Measurements from ENCODE around the gene MAP3K20. TPM values are rescaled to one million over a fixed set of nuclear protein-coding genes. Genes with fewer than 3 reads are reported as not detected.

Gene MAP3K20
- total and polyA plus RNA-seq, 7 experiments from 2014 or later, result 0.18 to 17.0 (median 1.5) TPM; not detected in 1

- ChIA-PET POLR2A (no interaction called here), CTCF (no interaction called here)
- no peaks in the 10 kb centered on the region for H3K4me1 ChIP-seq (ENCODE audit: control insufficient read depth in 2 of 2, insufficient read depth in 2 of 2, low read length in 2 of 2)
- no peaks in the 10 kb centered on the region for H3K36me3 Mint-ChIP-seq
- no peak overlapping the region for H3K4me3 Mint-ChIP-seq
- intact Hi-C loops (cut with micrococcal nuclease), result no loop called here
- DNase-seq (no peak), ATAC-seq (no peak)
- H3K27me3 Mint-ChIP-seq, result peaks cover 0 to 3% (median 0%) of the 10 kb centered on the region in 5 donors
- no peaks in the 10 kb centered on the region for H3K9me3 Mint-ChIP-seq
- H3K27ac Mint-ChIP-seq, result no peak overlapping the region
- no peaks in the 10 kb centered on the region for H3K36me3 ChIP-seq (ENCODE audit: control insufficient read depth in 2 of 3, insufficient read depth in 3 of 3, low read length in 3 of 3)
- peaks cover 0 to 3% (median 0%) of the 10 kb centered on the region in 7 donors for H3K4me1 Mint-ChIP-seq
- no peaks in the 10 kb centered on the region for H3K9me3 ChIP-seq (ENCODE audit: control insufficient read depth in 2 of 3, low read length in 3 of 3)
- no peaks in the 10 kb centered on the region for H3K27me3 ChIP-seq (ENCODE audit: control insufficient read depth in 2 of 2, insufficient read depth in 2 of 2, low read length in 2 of 2)
- no peak overlapping the region for H3K4me3 ChIP-seq (ENCODE audit: low read length)
- no peak overlapping the region for H3K27ac ChIP-seq (ENCODE audit: low read depth, low read length)
Measured at GRCh38 chr2:173040729-173041128, 34.9 kb upstream of the MAP3K20 start.

DNA sequence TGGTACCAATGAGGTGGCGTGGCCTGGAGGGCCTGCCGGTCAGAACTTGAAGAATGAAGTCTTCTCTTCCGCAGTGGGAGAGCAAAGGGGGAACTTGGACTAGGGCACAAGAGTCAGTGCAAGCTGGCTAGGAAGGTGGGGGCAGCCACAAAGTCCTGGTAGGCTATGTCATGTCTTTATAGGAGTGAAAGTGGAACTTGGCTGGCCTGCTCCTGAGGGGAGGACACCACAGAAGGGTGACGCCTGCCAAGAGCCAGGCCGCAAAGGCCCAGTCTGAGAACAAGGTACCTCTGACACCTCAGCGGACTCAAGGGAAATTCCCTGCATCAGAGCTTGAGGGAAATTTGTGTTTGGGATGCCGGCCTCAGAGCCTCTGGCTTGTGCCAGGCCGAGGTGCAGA lies 32.2 kb upstream of the MAP3K20 start:
- Histone ChIP-seq H3K27ac (ENCODE audit: low read depth, low read length) (no peak overlapping the region), H3K27me3 (ENCODE audit: control insufficient read depth in 2 of 2, insufficient read depth in 2 of 2, low read length in 2 of 2) (no peaks in the 10 kb centered on the region), H3K4me3 (ENCODE audit: low read length) (no peak overlapping the region), H3K36me3 (ENCODE audit: control insufficient read depth in 2 of 3, insufficient read depth in 3 of 3, low read length in 3 of 3) (no peaks in the 10 kb centered on the region), H3K9me3 (ENCODE audit: control insufficient read depth in 2 of 3, low read length in 3 of 3) (no peaks in the 10 kb centered on the region), H3K4me1 (ENCODE audit: control insufficient read depth in 2 of 2, insufficient read depth in 2 of 2, low read length in 2 of 2) (no peaks in the 10 kb centered on the region)
- H3K27ac Mint-ChIP-seq, result no peak overlapping the region
- no peak overlapping the region for H3K4me3 Mint-ChIP-seq
- peak; percentile 90 for ATAC-seq
- CTCF ChIA-PET, result no interaction called here
- peaks cover 0 to 4% (median 0%) of the 10 kb centered on the region in 7 donors for H3K4me1 Mint-ChIP-seq
- DNase-seq, result no peak
- H3K36me3 Mint-ChIP-seq, result no peaks in the 10 kb centered on the region
- intact Hi-C loops (cut with micrococcal nuclease), result no loop called here
- POLR2A ChIA-PET, result no interaction called here
- peaks cover 0 to 10% (median 0%) of the 10 kb centered on the region in 5 donors for H3K27me3 Mint-ChIP-seq
- H3K9me3 Mint-ChIP-seq, result no peaks in the 10 kb centered on the region

- Histone ChIP-seq H3K4me3 (ENCODE audit: low read length) (no peak overlapping the region), H3K27ac (ENCODE audit: low read depth, low read length) (no peak overlapping the region), H3K4me1 (ENCODE audit: control insufficient read depth in 2 of 2, insufficient read depth in 2 of 2, low read length in 2 of 2) (no peaks in the 10 kb centered on the region), H3K36me3 (ENCODE audit: control insufficient read depth in 2 of 3, insufficient read depth in 3 of 3, low read length in 3 of 3) (no peaks in the 10 kb centered on the region), H3K9me3 (ENCODE audit: control insufficient read depth in 2 of 3, low read length in 3 of 3) (no peaks in the 10 kb centered on the region), H3K27me3 (ENCODE audit: control insufficient read depth in 2 of 2, insufficient read depth in 2 of 2, low read length in 2 of 2) (no peaks in the 10 kb centered on the region)
- H3K27ac Mint-ChIP-seq, result no peak overlapping the region
- peaks cover 0 to 10% (median 0%) of the 10 kb centered on the region in 5 donors for H3K27me3 Mint-ChIP-seq
- DNase-seq, result no peak
- H3K4me1 Mint-ChIP-seq, result peaks cover 0 to 6% (median 0%) of the 10 kb centered on the region in 7 donors
- CTCF ChIA-PET, result interaction anchor here (0.6 kb wide), 1 partner anchor 13 kb away, joined by 3 read pairs; no protein-coding TSS in a partner anchor
- H3K9me3 Mint-ChIP-seq, result no peaks in the 10 kb centered on the region
- H3K36me3 Mint-ChIP-seq, result no peaks in the 10 kb centered on the region
- intact Hi-C loops (cut with micrococcal nuclease), result no loop called here
- no peak overlapping the region for H3K4me3 Mint-ChIP-seq
- POLR2A ChIA-PET, result no interaction called here
- ATAC-seq, result no peak
Measured at GRCh38 chr2:173043897-173044519, 31.6 kb upstream of the MAP3K20 start.

GRCh38 chr2:173044686-173045085 lies 31.0 kb upstream of the MAP3K20 start:
- no peaks in the 10 kb centered on the region for H3K36me3 Mint-ChIP-seq
- no peaks in the 10 kb centered on the region for H3K4me1 ChIP-seq (ENCODE audit: control insufficient read depth in 2 of 2, insufficient read depth in 2 of 2, low read length in 2 of 2)
- ChIA-PET CTCF (no interaction called here), POLR2A (no interaction called here)
- intact Hi-C loops (cut with micrococcal nuclease), result no loop called here
- no peaks in the 10 kb centered on the region for H3K36me3 ChIP-seq (ENCODE audit: control insufficient read depth in 2 of 3, insufficient read depth in 3 of 3, low read length in 3 of 3)
- no peaks in the 10 kb centered on the region for H3K9me3 ChIP-seq (ENCODE audit: control insufficient read depth in 2 of 3, low read length in 3 of 3)
- peaks cover 0 to 10% (median 0%) of the 10 kb centered on the region in 5 donors for H3K27me3 Mint-ChIP-seq
- DNase-seq (no peak), ATAC-seq (no peak)
- peaks cover 0 to 12% (median 0%) of the 10 kb centered on the region in 7 donors for H3K4me1 Mint-ChIP-seq
- H3K27ac ChIP-seq (ENCODE audit: low read depth, low read length), result no peak overlapping the region
- H3K27me3 ChIP-seq (ENCODE audit: control insufficient read depth in 2 of 2, insufficient read depth in 2 of 2, low read length in 2 of 2), result no peaks in the 10 kb centered on the region
- no peak overlapping the region for H3K4me3 Mint-ChIP-seq
- H3K9me3 Mint-ChIP-seq, result no peaks in the 10 kb centered on the region
- H3K4me3 ChIP-seq (ENCODE audit: low read length), result no peak overlapping the region
- H3K27ac Mint-ChIP-seq, result no peak overlapping the region

DNA sequence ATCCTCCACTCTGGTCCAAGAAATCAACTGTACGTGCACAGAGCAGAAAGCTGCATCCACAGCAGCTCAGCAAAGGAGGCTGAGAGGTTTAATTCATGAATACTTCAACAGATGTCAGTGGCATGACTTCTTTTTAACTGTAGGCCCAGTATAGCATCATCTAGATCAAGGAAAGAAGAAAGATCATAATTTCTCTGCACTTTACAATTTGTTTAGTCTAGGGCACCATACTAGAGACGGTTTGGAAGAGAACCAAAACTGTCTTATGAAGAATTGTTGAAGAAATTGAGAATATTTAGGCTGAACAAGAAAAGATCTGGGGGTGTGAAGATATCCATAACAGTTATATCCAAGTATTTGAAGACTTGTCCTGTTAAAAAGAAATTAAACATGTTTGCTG lies 30.5 kb upstream of the MAP3K20 start:
- H3K27ac Mint-ChIP-seq, result no peak overlapping the region
- DNase-seq, result no peak
- Histone ChIP-seq H3K4me1 (ENCODE audit: control insufficient read depth in 2 of 2, insufficient read depth in 2 of 2, low read length in 2 of 2) (no peaks in the 10 kb centered on the region), H3K27ac (ENCODE audit: low read depth, low read length) (no peak overlapping the region), H3K4me3 (ENCODE audit: low read length) (no peak overlapping the region), H3K9me3 (ENCODE audit: control insufficient read depth in 2 of 3, low read length in 3 of 3) (no peaks in the 10 kb centered on the region), H3K36me3 (ENCODE audit: control insufficient read depth in 2 of 3, insufficient read depth in 3 of 3, low read length in 3 of 3) (no peaks in the 10 kb centered on the region), H3K27me3 (ENCODE audit: control insufficient read depth in 2 of 2, insufficient read depth in 2 of 2, low read length in 2 of 2) (no peaks in the 10 kb centered on the region)
- ChIA-PET POLR2A (interaction anchor here (0.6 kb wide), 1 partner anchor 1807 kb away, joined by 3 read pairs; no protein-coding TSS in a partner anchor), CTCF (no interaction called here)
- intact Hi-C loops (cut with micrococcal nuclease), result no loop called here
- no peak for ATAC-seq
- peaks cover 0 to 10% (median 0%) of the 10 kb centered on the region in 5 donors for H3K27me3 Mint-ChIP-seq
- no peak overlapping the region for H3K4me3 Mint-ChIP-seq
- H3K4me1 Mint-ChIP-seq, result peaks cover 0 to 13% (median 0%) of the 10 kb centered on the region in 7 donors
- H3K36me3 Mint-ChIP-seq, result no peaks in the 10 kb centered on the region
- no peaks in the 10 kb centered on the region for H3K9me3 Mint-ChIP-seq

GRCh38 chr2:173048522-173048896 lies 27.1 kb upstream of the MAP3K20 start:
- H3K36me3 Mint-ChIP-seq, result no peaks in the 10 kb centered on the region
- H3K27me3 ChIP-seq (ENCODE audit: control insufficient read depth in 2 of 2, insufficient read depth in 2 of 2, low read length in 2 of 2), result no peaks in the 10 kb centered on the region
- H3K4me3 ChIP-seq (ENCODE audit: low read length), result no peak overlapping the region
- intact Hi-C loops (cut with micrococcal nuclease), result no loop called here
- H3K27ac ChIP-seq (ENCODE audit: low read depth, low read length), result no peak overlapping the region
- H3K4me1 Mint-ChIP-seq, result peaks cover 0 to 13% (median 0%) of the 10 kb centered on the region in 7 donors
- H3K9me3 Mint-ChIP-seq, result no peaks in the 10 kb centered on the region
- CTCF ChIA-PET, result no interaction called here
- H3K27me3 Mint-ChIP-seq, result peaks cover 0 to 28% (median 0%) of the 10 kb centered on the region in 5 donors
- no peak overlapping the region for H3K27ac Mint-ChIP-seq
- no peaks in the 10 kb centered on the region for H3K4me1 ChIP-seq (ENCODE audit: control insufficient read depth in 2 of 2, insufficient read depth in 2 of 2, low read length in 2 of 2)
- DNase-seq (no peak), ATAC-seq (peak; percentile 17)
- no peak overlapping the region for H3K4me3 Mint-ChIP-seq
- POLR2A ChIA-PET, result no interaction called here
- H3K36me3 ChIP-seq (ENCODE audit: control insufficient read depth in 2 of 3, insufficient read depth in 3 of 3, low read length in 3 of 3), result no peaks in the 10 kb centered on the region
- no peaks in the 10 kb centered on the region for H3K9me3 ChIP-seq (ENCODE audit: control insufficient read depth in 2 of 3, low read length in 3 of 3)

DNA sequence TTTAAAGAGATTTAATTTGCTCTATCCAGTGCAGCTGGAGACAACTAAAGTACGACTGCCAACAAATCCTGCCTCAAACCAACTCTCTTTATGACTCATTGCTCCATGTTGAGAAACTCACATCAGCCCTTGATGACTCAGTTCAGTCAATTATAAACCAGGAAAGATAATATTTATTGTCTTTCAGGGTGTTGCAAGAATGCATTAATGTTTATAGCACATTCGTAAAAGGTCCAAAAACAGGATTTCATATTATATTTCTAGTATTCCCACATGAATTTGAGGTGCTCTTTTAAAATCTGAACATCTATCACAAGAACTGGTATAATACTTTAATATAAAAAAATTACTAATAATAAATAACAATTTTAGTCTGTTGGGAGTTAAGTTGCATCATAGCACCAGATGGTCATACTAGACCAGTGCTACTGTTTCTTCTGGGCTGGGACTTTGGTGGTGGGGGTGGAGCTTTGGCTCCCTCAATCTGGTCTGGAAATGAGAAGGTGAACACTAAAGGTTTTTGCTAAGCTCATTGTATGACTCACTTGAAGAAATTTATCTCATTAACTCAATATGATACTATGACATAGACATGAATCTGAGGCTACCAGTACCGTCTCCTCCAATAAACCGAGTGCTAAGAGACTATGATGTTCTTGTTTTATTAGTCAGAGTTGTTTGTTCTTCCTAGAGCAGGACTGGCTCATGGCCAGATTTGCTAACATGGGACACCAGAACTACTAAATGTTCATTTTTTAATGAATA lies 26.6 kb upstream of the MAP3K20 start:
- Mint-ChIP-seq H3K27ac (no peak overlapping the region), H3K36me3 (no peaks in the 10 kb centered on the region), H3K9me3 (no peaks in the 10 kb centered on the region), H3K4me3 (no peak overlapping the region), H3K27me3 (peaks cover 0 to 29% (median 0%) of the 10 kb centered on the region in 5 donors), H3K4me1 (peaks cover 0 to 13% (median 0%) of the 10 kb centered on the region in 7 donors)
- no peak overlapping the region for H3K27ac ChIP-seq (ENCODE audit: low read depth, low read length)
- ChIA-PET CTCF (no interaction called here), POLR2A (no interaction called here)
- H3K36me3 ChIP-seq (ENCODE audit: control insufficient read depth in 2 of 3, insufficient read depth in 3 of 3, low read length in 3 of 3), result no peaks in the 10 kb centered on the region
- H3K27me3 ChIP-seq (ENCODE audit: control insufficient read depth in 2 of 2, insufficient read depth in 2 of 2, low read length in 2 of 2), result no peaks in the 10 kb centered on the region
- no peaks in the 10 kb centered on the region for H3K4me1 ChIP-seq (ENCODE audit: control insufficient read depth in 2 of 2, insufficient read depth in 2 of 2, low read length in 2 of 2)
- no peak overlapping the region for H3K4me3 ChIP-seq (ENCODE audit: low read length)
- DNase-seq (no peak), ATAC-seq (peak; percentile 85)
- intact Hi-C loops (cut with micrococcal nuclease), result no loop called here
- no peaks in the 10 kb centered on the region for H3K9me3 ChIP-seq (ENCODE audit: control insufficient read depth in 2 of 3, low read length in 3 of 3)
